H9 (cell line): ENCODE measurements around the gene KLF17. TPM values are rescaled to one million over a fixed set of nuclear protein-coding genes. Genes with fewer than 3 reads are reported as not detected.

Experiments
- DNase-seq: peaks from one replicate; pipeline ENCODE4 v3.0.0-alpha.2; 2017
- H2AFZ ChIP-seq: one replicate; pipeline ENCODE4 v1.6.1; 2013; ENCODE audit warnings: mild to moderate bottlenecking, low read length, control low read depth, moderate library complexity
- H2AK5ac ChIP-seq: 2 replicates; pipeline ENCODE4 v1.6.1; 2013; ENCODE audit warnings: low read length, control low read depth, mixed read lengths; ENCODE audit not compliant: insufficient read length
- H2BK120ac ChIP-seq: one replicate; pipeline ENCODE4 v1.6.1; 2013; ENCODE audit warnings: low read depth, mild to moderate bottlenecking, low read length, control low read depth, inconsistent platforms; ENCODE audit not compliant: poor library complexity, severe bottlenecking
- H2BK12ac ChIP-seq: 2 replicates; pipeline ENCODE4 v1.6.1; 2013; ENCODE audit warnings: low read length, control low read depth, mixed read lengths, low read depth; ENCODE audit not compliant: insufficient read length
- H2BK15ac ChIP-seq: 2 replicates; pipeline ENCODE4 v1.6.1; 2013; ENCODE audit warnings: low read depth, low read length, control low read depth
- H2BK20ac ChIP-seq: one replicate; pipeline ENCODE4 v1.6.1; 2013; ENCODE audit warnings: low read depth, mild to moderate bottlenecking, low read length, control low read depth, inconsistent platforms; ENCODE audit not compliant: poor library complexity, severe bottlenecking
- H2BK5ac ChIP-seq: 2 replicates; pipeline ENCODE4 v1.6.1; 2013; ENCODE audit warnings: low read length, control low read depth, mixed read lengths; ENCODE audit not compliant: insufficient read length
- H3K14ac ChIP-seq: 2 replicates; pipeline ENCODE4 v1.6.1; 2013; ENCODE audit warnings: low read length, control low read depth; ENCODE audit not compliant: insufficient read depth
- H3K18ac ChIP-seq: 2 replicates; pipeline ENCODE4 v1.6.1; 2013; ENCODE audit warnings: low read depth, mild to moderate bottlenecking, mixed read lengths, low read length, control low read depth; ENCODE audit not compliant: insufficient read length
- H3K23ac ChIP-seq: 2 replicates; pipeline ENCODE4 v1.6.1; 2013; ENCODE audit warnings: low read length, control low read depth, mixed read lengths, low read depth; ENCODE audit not compliant: insufficient read length
- H3K23me2 ChIP-seq: 2 replicates; pipeline ENCODE4 v1.6.1; 2013; ENCODE audit warnings: low read depth, mild to moderate bottlenecking, mixed read lengths, low read length, control low read depth; ENCODE audit not compliant: insufficient read length, poor library complexity, severe bottlenecking
- H3K27ac ChIP-seq: 2 replicates; pipeline ENCODE4 v1.5.1; 2013; ENCODE audit warnings: low read length, control low read depth, mixed read lengths, low read depth; ENCODE audit not compliant: insufficient read length
- H3K27me3 ChIP-seq: 2 replicates; pipeline ENCODE4 v1.6.1; 2013; ENCODE audit warnings: low read length, control low read depth, inconsistent platforms; ENCODE audit not compliant: insufficient read depth
- H3K4ac ChIP-seq: 2 replicates; pipeline ENCODE4 v1.6.1; 2013; ENCODE audit warnings: low read depth, mild to moderate bottlenecking, control low read depth, inconsistent platforms, low read length, moderate library complexity
- H3K4me1 ChIP-seq: 2 replicates; pipeline ENCODE4 v1.6.1; 2013; ENCODE audit warnings: low read length, control low read depth, inconsistent platforms; ENCODE audit not compliant: insufficient read depth
- H3K4me2 ChIP-seq: 2 replicates; pipeline ENCODE4 v1.6.1; 2013; ENCODE audit warnings: low read length, control low read depth, mixed read lengths; ENCODE audit not compliant: insufficient read length, insufficient read depth
- H3K56ac ChIP-seq: 2 replicates; pipeline ENCODE4 v1.6.1; 2013; ENCODE audit warnings: low read depth, mild to moderate bottlenecking, mixed read lengths, low read length, control low read depth; ENCODE audit not compliant: insufficient read length
- H3K79me1 ChIP-seq: 2 replicates; pipeline ENCODE4 v1.6.1; 2013; ENCODE audit warnings: low read depth, mild to moderate bottlenecking, moderate library complexity, low read length, control low read depth, inconsistent platforms; ENCODE audit not compliant: insufficient read depth, poor library complexity, severe bottlenecking
- H3K79me2 ChIP-seq: 2 replicates; pipeline ENCODE4 v1.6.1; 2013; ENCODE audit warnings: low read length, control low read depth, inconsistent platforms; ENCODE audit not compliant: insufficient read depth
- H3K9ac ChIP-seq: 2 replicates; pipeline ENCODE4 v1.6.1; 2013; ENCODE audit warnings: low read length, control low read depth, mixed read lengths; ENCODE audit not compliant: insufficient read length; ENCODE audit errors: extremely low read depth
- H3K9me3 ChIP-seq: one replicate; pipeline ENCODE4 v1.6.1; 2013; ENCODE audit warnings: low read depth, low read length, inconsistent platforms; ENCODE audit not compliant: control insufficient read depth
- H3T11ph ChIP-seq: one replicate; pipeline ENCODE4 v1.6.1; 2013; ENCODE audit warnings: mild to moderate bottlenecking, low read length, control low read depth, inconsistent platforms
- H4K20me1 ChIP-seq: one replicate; pipeline ENCODE4 v1.6.1; 2013; ENCODE audit not compliant: control insufficient read depth, insufficient read length, insufficient read depth
- H4K5ac ChIP-seq: 2 replicates; pipeline ENCODE4 v1.6.1; 2013; ENCODE audit warnings: low read depth, mild to moderate bottlenecking, mixed read lengths, low read length, control low read depth; ENCODE audit not compliant: insufficient read length
- H4K8ac ChIP-seq: replicated peaks from 2 replicates; pipeline ENCODE4 v1.6.1; 2013; ENCODE audit warnings: low read length, control low read depth, mixed read lengths, low read depth; ENCODE audit not compliant: insufficient read length
- H4K91ac ChIP-seq: 2 replicates; pipeline ENCODE4 v1.6.1; 2013; ENCODE audit warnings: low read depth, mild to moderate bottlenecking, moderate library complexity, mixed read lengths, low read length, control low read depth; ENCODE audit not compliant: insufficient read length
- H3K27ac Mint-ChIP-seq, 3 experiments: 2 replicates in 2 of 3; 3 replicates in 1 of 3; pipeline ENCODE4 v1.8.0; 2020 to 2021; ENCODE audit warnings: mixed read lengths in 3 of 3, mild to moderate bottlenecking in 1 of 3, moderate library complexity in 1 of 3
- H3K27me3 Mint-ChIP-seq: 2 replicates; pipeline ENCODE4 v1.8.0; 2021; ENCODE audit warnings: low read depth, mild to moderate bottlenecking, moderate library complexity, mixed read lengths
- H3K36me3 Mint-ChIP-seq, 3 experiments: 2 replicates in 2 of 3; 3 replicates in 1 of 3; pipeline ENCODE4 v1.8.0; 2020 to 2021; ENCODE audit warnings: low read depth in 3 of 3, mixed read lengths in 3 of 3; ENCODE audit not compliant: insufficient read depth in 1 of 3
- H3K4me1 Mint-ChIP-seq, 2 experiments: 2 replicates each; pipeline ENCODE4 v1.8.0; 2020; ENCODE audit warnings: mixed read lengths in 2 of 2
- H3K4me3 Mint-ChIP-seq, 2 experiments: 2 replicates in 1 of 2; 3 replicates in 1 of 2; pipeline ENCODE4 v1.8.0; 2020 to 2021; ENCODE audit warnings: mild to moderate bottlenecking in 2 of 2, mixed read lengths in 2 of 2, moderate library complexity in 1 of 2
- H3K9me3 Mint-ChIP-seq, 2 experiments: 2 replicates in 1 of 2; 3 replicates in 1 of 2; pipeline ENCODE4 v1.8.0; 2020; ENCODE audit warnings: mild to moderate bottlenecking in 2 of 2, mixed read lengths in 2 of 2, moderate library complexity in 1 of 2
- WGBS: extraction: QIAGEN DNeasy Blood & Tissue Kit; methylation state at CpG from one replicate; pipeline ENCODE4 v1.1.7; 2013; ENCODE audit warnings: missing lambda C conversion rate, low lambda C conversion rate, mixed read lengths; ENCODE audit not compliant: insufficient read length; ENCODE audit errors: extremely low coverage; 5-methylcytosine and 5-hydroxymethylcytosine counted together
- total RNA-seq: library from RNA; stranded (reverse); gene quantifications from 2 replicates; pipeline ENCODE4 v1.2.1, GENCODE V29; 2021
- TF ChIP-seq, protein P1 (sequence below): fragments of 200-600 bp; sonication (generic); conservative IDR thresholded peaks from 3 replicates; pipeline ENCODE4 v1.8.0; 2021; ENCODE audit warnings: antibody characterized with exemption, mild to moderate bottlenecking

Gene KLF17
- total RNA-seq, 1 experiment from 2014 or later, result 0.09 TPM

DNA sequence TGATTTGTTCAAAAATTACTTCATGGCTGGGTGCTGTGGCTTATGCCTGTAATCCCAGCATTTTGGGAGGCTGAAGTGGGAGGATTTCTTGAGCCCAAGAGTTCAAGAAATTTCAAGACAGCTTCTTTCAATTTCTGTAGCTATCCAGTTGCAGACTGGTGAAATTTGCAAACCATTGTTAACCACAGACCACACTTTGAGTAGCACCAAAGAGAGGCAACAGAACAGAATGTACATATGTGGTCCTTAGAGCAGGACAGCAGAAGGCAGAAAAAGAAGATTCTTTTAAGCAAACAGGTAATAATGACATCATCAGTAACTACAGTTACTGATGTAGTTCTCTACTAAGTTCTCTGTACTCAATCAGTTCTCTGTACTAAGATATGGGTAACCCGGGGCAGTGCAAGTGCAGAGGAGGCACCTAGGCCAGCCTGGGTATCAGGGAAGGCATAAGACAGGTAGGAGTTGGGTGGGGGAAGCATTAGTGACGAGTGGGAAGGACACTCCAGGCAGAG lies 5.5 kb upstream of the KLF17 start:
- H4K8ac ChIP-seq, result no peak overlapping the region
- Mint-ChIP-seq H3K4me1 (peaks cover 10 to 14% of the 10 kb centered on the region in 2 experiments), H3K9me3 (no peaks in the 10 kb centered on the region; a peak in 2 of 5 replicates), H3K4me3 (no peak overlapping the region), H3K27me3 (peaks cover 2% of the 10 kb centered on the region), H3K36me3 (no peaks in the 10 kb centered on the region; a peak in 1 of 7 replicates), H3K27ac (no peak overlapping the region)
- no peak overlapping the region for H2AFZ ChIP-seq
- H3K9ac ChIP-seq, result no peak overlapping the region
- WGBS, result no CpG with 5 or more reads among the region's 2 CpGs
- H3K79me1 ChIP-seq, result no peaks in the 10 kb centered on the region
- H2BK20ac ChIP-seq, result no peak overlapping the region
- H2BK12ac ChIP-seq, result no peak overlapping the region
- H2AK5ac ChIP-seq, result no peak overlapping the region
- no peak overlapping the region for H3K27ac ChIP-seq
- H2BK120ac ChIP-seq, result no peak overlapping the region
- H3K27me3 ChIP-seq, result no peaks in the 10 kb centered on the region
- H3K23ac ChIP-seq, result no peak overlapping the region
- no peak overlapping the region for H2BK15ac ChIP-seq
- H3K14ac ChIP-seq, result no peak overlapping the region
- H2BK5ac ChIP-seq, result no peak overlapping the region
- no peaks in the 10 kb centered on the region for H3K23me2 ChIP-seq
- H3K56ac ChIP-seq, result no peak overlapping the region
- DNase-seq, result no peak
- H3K4ac ChIP-seq, result no peak overlapping the region
- no peak overlapping the region for H3K4me2 ChIP-seq
- H3K18ac ChIP-seq, result no peak overlapping the region
- H4K5ac ChIP-seq, result no peak overlapping the region
- H3T11ph ChIP-seq, result no peak overlapping the region
- no peaks in the 10 kb centered on the region for H3K4me1 ChIP-seq
- H3K9me3 ChIP-seq, result no peaks in the 10 kb centered on the region
- no peaks in the 10 kb centered on the region for H3K79me2 ChIP-seq
- H4K91ac ChIP-seq, result no peak overlapping the region
- TF ChIP-seq, protein P1, sequence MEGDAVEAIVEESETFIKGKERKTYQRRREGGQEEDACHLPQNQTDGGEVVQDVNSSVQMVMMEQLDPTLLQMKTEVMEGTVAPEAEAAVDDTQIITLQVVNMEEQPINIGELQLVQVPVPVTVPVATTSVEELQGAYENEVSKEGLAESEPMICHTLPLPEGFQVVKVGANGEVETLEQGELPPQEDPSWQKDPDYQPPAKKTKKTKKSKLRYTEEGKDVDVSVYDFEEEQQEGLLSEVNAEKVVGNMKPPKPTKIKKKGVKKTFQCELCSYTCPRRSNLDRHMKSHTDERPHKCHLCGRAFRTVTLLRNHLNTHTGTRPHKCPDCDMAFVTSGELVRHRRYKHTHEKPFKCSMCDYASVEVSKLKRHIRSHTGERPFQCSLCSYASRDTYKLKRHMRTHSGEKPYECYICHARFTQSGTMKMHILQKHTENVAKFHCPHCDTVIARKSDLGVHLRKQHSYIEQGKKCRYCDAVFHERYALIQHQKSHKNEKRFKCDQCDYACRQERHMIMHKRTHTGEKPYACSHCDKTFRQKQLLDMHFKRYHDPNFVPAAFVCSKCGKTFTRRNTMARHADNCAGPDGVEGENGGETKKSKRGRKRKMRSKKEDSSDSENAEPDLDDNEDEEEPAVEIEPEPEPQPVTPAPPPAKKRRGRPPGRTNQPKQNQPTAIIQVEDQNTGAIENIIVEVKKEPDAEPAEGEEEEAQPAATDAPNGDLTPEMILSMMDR, result no peak
- no peaks in the 10 kb centered on the region for H4K20me1 ChIP-seq
